ENCODE data around the gene KCNQ1. TPM values are rescaled to one million over a fixed set of nuclear protein-coding genes. Genes with fewer than 3 reads are reported as not detected.

Gene KCNQ1
- total RNA-seq, 4 donors from 2014 or later, result 0.89 to 2.2 (median 1.3) TPM

DNA sequence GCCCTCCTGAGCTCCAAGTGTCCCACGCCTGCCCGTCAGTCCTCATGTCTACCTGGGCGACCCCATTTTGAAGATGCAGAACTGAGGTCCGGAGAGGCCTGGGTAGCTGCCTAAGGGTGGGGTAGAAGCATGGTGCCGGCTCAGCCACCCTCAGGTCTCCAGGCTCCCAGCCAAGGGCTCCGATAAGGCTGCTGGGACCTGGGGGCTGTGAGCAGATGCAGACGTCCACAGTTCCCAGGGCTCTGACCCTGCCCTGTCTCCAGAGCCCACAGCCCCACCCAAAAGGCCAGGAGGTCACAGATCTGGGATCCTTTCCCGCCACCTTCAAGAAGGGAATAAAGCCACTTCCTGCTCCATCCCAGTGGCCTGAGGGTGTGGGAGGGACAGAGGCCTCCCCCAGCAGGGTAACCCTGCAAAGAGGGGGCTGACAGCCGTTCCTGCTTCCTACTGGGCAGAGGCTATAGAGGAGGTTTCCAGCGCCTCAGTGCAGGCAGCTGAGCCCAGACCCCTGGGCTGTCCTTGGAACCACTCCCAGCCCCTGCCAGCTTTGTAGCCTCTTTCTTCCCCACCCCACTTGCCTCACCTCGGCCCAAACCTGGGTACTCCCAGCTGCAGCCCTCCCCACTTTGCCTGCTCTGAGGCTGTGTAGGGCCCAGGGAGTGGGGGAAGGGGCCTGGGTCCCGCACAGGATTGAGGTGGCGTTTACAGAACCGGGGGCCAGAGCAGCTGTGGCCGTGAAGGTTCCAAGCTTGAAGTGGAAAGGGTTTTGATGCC lies 355.3 kb downstream of the KCNQ1 start:
- WGBS, result 81% methylated on average over 8 of the region's 15 CpGs
- Histone ChIP-seq H3K4me1 (no peaks in the 10 kb centered on the region), H3K9me3 (no peaks in the 10 kb centered on the region), H3K27ac (no peak overlapping the region), H3K36me3 (no peaks in the 10 kb centered on the region), H3K27me3 (no peaks in the 10 kb centered on the region), H3K4me3 (no peak overlapping the region)
- TF ChIP-seq EP300 (IDR thresholded peaks at IDR 0.05) (no peak), POLR2AphosphoS5 (IDR thresholded peaks at IDR 0.05) (no peak), POLR2A (IDR thresholded peaks at IDR 0.05) (no peak)
- DNase-seq (ENCODE audit: low spot score in 2 of 2), result peak; percentile 56 to 74

DNA sequence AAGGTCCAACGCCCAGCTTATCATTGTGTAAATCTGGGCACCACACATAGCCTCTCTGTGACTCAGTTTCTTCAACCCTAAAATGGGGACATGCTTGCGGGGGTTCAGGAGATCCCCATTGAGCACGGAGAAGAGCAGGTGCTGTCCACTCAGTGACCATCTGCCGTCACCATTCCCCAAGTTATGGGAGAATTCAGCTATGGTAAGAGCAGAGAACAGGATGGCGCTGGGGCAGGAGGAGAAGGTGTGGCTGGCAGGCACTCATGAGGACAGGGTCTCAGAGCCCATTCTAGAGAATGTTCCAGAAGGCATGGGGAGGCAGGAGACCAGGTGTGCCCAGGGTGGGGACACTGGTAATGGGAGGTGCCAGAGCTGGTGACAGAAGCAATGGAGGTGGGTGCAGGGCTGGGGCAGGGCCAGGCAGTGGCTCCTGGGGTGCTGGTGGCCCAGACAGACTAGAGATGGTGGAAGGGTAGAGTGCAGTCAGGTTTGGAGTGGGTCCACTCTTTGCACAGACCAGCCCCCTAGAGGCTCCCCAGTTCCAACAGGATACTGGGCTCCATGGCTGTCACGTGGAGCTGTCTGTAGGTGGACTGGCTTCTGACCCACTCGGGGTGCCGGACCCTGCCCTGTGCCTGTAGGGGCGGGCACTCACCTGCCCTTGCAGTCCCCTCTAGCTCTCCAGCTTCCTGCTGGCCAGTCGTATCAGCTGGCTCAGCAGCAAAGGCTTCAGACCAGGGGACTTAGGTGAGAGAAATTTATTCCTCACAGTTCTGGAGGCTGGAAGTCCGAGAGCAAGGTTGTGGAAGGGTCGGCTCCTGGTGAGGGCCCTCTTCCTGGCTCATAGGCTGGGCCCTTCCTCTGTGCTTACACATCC lies 356.1 kb downstream of the KCNQ1 start:
- WGBS, result 94% methylated on average over 12 of the region's 12 CpGs
- TF ChIP-seq POLR2A (IDR thresholded peaks at IDR 0.05) (no peak), EP300 (IDR thresholded peaks at IDR 0.05) (no peak), POLR2AphosphoS5 (IDR thresholded peaks at IDR 0.05) (no peak)
- TF ChIP-seq, protein P1, sequence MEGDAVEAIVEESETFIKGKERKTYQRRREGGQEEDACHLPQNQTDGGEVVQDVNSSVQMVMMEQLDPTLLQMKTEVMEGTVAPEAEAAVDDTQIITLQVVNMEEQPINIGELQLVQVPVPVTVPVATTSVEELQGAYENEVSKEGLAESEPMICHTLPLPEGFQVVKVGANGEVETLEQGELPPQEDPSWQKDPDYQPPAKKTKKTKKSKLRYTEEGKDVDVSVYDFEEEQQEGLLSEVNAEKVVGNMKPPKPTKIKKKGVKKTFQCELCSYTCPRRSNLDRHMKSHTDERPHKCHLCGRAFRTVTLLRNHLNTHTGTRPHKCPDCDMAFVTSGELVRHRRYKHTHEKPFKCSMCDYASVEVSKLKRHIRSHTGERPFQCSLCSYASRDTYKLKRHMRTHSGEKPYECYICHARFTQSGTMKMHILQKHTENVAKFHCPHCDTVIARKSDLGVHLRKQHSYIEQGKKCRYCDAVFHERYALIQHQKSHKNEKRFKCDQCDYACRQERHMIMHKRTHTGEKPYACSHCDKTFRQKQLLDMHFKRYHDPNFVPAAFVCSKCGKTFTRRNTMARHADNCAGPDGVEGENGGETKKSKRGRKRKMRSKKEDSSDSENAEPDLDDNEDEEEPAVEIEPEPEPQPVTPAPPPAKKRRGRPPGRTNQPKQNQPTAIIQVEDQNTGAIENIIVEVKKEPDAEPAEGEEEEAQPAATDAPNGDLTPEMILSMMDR (IDR thresholded peaks at IDR 0.05), result no peak
- DNase-seq (ENCODE audit: low spot score in 2 of 2), result peak; percentile 46 to 62

DNA sequence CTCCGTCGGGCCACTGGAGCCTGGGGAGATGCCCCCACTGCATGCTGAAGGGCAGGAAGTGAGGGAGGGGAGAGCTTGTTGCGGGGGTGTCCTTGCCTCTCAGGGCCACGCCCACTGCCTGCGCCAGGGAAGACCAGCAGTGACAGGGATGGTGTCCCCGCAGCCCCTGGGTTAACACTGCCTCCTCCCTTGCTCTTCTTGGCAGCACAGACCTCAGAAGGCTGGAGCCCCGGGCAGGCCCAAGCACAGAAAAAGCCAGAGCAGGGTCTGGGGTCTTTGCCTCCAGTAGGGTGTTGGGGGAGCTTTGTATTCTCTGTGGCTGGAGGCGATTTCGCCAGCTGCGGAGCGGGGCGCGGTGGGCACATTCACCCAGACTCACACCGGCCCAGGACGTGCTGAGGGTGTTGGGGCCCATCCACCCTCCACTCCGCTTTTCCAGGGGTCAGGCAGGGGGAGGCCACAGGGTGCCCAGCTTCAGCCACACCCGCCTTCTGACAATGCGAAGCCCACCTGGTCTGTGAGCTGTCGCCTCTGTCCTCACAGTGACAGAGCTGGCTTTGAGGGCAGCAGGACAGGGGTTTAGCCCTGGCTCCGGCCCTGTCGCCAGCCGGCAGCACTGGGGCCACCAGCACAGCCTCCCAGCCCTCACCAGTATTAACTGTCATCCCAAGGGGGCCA lies 357.0 kb downstream of the KCNQ1 start:
- H3K4me1 ChIP-seq, result peaks cover 3% of the 10 kb centered on the region
- no peaks in the 10 kb centered on the region for H3K27me3 ChIP-seq
- H3K4me3 ChIP-seq, result no peak overlapping the region
- H3K9me3 ChIP-seq, result no peaks in the 10 kb centered on the region
- WGBS, result 88% methylated on average over 8 of the region's 22 CpGs
- TF ChIP-seq POLR2AphosphoS5 (IDR thresholded peaks at IDR 0.05) (no peak), POLR2A (IDR thresholded peaks at IDR 0.05) (no peak), EP300 (IDR thresholded peaks at IDR 0.05) (no peak)
- TF ChIP-seq, protein P1 (IDR thresholded peaks at IDR 0.05), result no peak
- no peak overlapping the region for H3K27ac ChIP-seq
- peak; percentile 56 to 74 for DNase-seq (ENCODE audit: low spot score in 2 of 2)
- no peaks in the 10 kb centered on the region for H3K36me3 ChIP-seq

More for the DNA sequence above, 356.1 kb downstream of the KCNQ1 start:
- H3K9me3 ChIP-seq, result no peaks in the 10 kb centered on the region
- no peaks in the 10 kb centered on the region for H3K27me3 ChIP-seq
- H3K4me1 ChIP-seq, result no peaks in the 10 kb centered on the region
- H3K4me3 ChIP-seq, result no peak overlapping the region
- no peak overlapping the region for H3K27ac ChIP-seq
- no peaks in the 10 kb centered on the region for H3K36me3 ChIP-seq

DNA sequence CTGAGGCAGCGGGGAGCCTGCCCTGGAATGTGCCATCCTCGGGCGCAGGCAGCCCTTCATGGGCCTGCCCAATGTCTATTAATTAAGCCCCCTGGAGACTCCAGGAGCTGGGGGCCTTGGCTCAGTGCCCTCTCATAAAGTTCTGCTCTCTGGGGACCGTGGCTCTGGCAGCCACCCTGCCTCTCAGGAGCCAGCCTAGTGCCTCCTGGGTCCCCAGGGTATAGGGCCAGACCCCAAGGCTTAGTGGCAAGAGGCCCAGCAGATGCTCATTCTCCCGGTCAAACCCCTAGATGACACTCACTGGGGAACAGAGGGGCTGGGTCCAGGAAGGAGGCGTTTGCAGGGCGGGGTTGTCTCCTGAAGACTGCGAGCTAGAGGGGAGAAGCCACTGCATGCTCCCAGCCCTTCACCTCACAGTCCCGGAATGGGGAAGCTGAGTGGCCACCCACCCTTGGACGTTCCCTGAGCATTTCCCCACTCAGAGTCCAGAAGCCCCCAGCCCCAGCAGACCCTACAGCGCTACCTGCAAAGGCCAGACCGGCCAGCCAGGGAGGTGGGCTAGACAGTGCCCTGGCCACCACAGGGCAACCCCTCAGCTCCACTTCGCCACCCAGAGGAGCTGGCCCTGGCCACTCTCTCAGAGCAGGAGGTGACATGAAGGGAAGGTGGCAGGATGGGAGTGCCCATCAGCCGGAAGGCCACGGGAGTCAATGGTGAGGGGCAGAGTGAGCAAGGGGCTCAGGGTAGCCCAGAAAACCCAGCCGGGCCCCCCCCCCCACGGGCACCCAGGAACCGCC lies 357.8 kb downstream of the KCNQ1 start:
- H3K9me3 ChIP-seq, result no peaks in the 10 kb centered on the region
- no peak overlapping the region for H3K27ac ChIP-seq
- TF ChIP-seq POLR2AphosphoS5 (IDR thresholded peaks at IDR 0.05) (no peak), EP300 (IDR thresholded peaks at IDR 0.05) (no peak), POLR2A (IDR thresholded peaks at IDR 0.05) (no peak)
- TF ChIP-seq, protein P1 (IDR thresholded peaks at IDR 0.05), result no peak
- H3K36me3 ChIP-seq, result no peaks in the 10 kb centered on the region
- no peak overlapping the region for H3K4me3 ChIP-seq
- WGBS, result 78% methylated on average over 5 of the region's 18 CpGs
- peaks cover 10% of the 10 kb centered on the region for H3K4me1 ChIP-seq
- peaks cover 5% of the 10 kb centered on the region for H3K27me3 ChIP-seq
- peak; percentile 50 to 71 for DNase-seq (ENCODE audit: low spot score in 2 of 2)
